NCI-H2107 treated with DMSO at 0.1 percent for 48 hours (cell line): ENCODE measurements around the gene TM9SF2.

Experiments
- DNase-seq: peaks from one replicate; lab custom pipeline; 2025; ENCODE audit not compliant: unreplicated experiment; lab: John Stamatoyannopoulos, UW

The TM9SF2 gene

DNA sequence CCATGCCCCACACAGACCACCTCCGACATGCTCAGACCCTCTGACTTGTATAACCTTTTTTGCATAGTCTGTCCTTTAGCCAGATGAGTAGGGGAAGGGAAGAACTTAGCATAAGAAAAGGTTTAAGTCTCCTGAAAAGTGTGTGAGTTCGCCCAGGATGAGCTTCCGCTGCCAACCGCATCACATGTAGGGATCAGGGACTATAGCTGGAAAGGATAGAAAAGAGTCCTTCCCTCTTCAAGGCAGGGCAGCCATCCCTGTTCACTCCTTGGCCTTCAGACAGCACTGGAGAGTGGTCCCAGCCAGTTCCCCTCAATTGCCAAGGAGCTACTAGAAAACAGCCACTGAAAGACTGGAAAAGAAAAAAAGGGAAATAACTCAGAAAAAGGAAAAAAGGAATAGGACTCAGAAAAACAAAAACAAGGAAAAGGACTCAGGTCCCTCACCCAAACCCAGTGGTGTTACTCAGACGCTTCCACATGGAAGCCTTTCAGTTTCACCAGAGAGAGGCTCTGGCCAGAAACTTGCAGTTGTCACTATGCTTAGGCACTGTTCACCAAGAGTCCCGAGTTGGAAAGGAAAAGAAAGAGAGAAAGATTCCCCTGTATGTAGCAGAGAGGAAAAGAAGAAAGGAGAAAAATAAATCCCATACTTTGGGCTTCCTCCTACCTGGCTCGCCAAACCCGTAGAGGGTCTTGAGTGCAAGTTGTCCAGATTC lies 5.6 kb upstream of the TM9SF2 start:
- no peak for DNase-seq

DNA sequence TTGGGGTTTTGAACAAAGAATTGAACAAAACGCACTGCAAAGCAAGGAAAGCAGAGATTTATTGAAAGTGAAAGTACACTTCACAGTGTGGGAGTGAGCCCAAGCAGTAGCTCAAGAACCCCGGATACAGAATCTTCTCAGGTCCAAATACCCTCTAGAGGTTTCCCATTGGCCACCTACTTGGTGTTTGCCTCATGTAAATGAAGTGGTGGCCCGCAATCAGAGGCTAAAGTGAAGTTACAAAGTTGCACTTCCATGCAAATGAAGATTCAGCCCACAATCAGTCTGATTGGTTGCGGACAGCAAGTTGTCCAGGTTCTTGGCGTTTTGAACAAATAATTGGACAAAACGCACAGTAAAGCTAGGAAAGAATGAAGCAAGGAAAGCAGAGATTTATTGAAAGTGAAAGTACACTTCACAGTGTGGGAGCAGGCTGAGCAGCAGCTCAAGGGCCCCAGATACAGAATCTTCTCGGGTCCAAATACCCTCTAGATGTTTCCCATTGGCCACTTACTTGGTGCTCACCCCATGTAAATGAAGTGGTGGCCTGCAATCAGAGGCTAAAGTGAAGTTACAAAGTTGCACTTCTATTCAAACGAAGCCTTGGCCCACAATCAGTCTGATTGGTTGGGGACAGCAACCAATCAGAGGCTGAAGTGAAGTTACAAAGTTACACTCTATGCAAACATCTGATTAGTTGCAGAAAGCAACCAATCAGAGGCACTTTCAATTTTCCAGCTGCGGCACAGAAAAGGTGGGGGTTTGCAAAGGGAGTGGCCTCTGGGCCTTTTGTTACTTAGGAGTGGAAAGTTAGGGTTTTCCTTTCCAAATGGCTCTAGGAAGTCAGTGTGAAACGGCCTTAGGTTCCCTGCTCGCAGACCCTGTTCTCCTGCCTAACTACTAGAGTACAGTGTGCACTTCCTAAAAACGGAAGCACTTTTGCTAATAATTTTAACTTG lies 4.8 kb upstream of the TM9SF2 start:
- no peak for DNase-seq

DNA sequence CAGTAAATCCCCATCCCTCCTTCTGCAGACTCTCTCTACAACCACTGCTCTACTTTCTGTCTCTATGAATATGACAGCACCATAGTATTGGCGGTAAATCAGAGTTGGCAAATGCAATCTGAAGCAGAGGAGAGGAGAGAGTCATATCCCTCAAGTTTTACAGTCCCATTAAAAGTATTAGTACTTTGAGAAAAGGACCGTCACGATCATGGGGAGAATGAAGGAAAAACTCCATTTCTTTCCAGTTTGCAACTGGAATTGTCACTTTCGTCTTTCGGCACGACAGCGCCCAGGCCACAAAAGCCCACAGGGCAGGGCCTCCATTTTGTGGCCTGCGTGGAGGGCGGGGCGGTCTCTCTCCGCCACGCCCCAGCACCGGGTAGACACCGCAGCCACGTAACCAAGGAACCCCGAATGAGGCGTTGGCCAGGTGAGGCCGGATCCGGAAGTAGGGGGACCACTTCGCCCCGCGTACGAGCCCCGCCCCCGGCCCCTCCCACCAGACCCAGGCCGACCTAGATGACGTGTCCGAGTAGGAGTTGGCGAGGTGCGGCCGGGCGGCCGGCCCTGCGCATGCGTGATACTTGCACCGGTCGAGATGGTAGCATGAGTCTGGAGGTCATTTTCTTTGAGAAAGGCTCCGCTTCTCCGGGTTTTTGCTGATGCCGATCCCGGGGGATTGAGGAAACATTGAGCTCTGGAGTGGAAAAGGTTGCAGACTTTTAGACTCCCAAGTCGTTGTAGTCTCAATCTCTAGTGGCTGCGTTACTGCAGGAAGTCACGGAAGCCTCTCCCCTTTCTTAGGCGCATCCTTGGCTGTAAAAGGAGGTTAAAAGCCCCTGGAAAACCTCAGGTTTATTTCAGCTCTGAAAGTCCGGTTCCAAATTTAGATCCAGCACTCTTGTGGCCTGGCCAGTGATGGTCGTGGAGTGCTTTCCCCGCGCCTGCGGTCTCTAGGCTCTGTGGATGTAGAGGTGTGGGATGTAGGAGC lies 2.8 kb upstream of the TM9SF2 start:
- peak; percentile 98 for DNase-seq

DNA sequence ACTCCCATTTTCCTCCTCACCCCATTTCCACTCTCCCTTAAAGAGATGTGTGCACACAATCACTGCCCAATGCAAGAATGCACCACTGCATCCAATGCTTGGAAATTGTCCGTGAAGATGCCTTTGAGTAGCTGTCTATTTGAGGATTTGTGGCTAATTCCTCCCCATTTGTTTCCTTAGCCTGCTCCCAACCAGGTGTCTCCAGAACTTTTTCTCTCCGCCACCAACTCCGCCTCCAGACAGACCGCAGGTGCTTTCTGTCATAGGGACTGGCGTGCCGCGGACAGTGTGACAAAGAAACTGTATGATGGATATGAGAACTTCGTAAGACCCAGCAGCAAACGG lies 461 bp upstream of the TM9SF2 start:
- DNase-seq: no peak

DNA sequence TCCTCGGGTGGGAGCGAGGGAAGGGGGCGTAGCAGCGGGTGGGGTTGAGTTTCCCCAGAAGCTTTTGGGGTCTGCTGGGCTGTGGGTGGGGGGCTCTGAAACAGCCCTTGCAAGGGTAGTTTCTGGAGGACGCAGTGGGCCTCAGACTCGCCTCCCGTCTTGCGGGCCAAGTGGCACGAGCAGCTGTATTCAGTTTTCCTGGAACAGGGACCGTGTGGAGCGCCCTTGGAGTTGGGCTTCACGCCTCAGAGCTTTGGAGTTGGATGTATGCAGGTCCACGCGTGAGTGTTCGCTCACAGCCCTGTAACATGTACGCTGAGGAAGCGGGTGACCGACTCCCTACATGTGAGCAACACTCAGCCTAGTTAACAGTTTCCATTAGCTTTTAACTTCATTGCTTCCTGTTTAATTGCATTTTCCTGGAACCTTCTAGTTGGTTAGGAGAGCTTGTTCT lies 603 bp downstream of the TM9SF2 start:
- no peak for DNase-seq

DNA sequence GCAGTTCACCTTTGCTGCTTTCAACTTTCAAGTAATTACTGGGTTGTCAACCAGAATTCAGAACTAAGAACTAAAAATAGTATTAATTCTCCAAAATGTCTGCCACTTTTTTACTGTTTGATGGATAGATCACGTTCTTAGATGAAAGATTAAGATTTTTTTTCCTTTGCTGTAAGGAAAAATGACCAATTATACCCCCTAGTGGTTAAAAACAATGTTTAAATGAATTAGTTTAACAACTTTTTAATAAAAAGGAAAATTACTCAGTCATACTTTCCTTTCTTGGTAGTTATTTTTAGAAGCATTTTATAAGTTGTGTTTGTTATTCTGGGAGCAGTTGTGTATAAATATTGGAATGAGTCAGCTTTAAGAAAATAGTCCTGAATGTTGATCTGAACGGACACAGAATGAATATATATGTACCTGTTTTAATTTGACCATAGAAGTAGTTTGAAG lies 4.6 kb downstream of the TM9SF2 start:
- no peak for DNase-seq

DNA sequence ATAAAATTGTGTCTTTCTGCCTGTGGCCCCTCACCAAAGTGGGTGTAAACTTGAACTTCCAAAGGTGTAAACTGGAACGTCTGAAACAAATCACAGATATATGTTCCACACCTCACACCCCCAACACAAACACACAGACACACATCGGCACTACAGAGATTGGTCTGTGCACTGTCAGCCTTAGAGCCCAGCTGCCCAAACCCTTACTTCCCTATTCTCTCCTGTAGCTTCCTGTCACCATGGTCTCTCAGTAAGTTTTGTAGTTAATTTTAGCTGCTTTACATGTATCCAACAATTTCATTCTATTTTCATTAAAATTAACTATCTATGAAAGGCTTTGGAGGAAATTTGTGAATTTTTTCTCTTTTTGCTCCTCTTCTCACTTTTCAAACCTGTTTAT lies 5.4 kb downstream of the TM9SF2 start:
- DNase-seq: no peak

DNA sequence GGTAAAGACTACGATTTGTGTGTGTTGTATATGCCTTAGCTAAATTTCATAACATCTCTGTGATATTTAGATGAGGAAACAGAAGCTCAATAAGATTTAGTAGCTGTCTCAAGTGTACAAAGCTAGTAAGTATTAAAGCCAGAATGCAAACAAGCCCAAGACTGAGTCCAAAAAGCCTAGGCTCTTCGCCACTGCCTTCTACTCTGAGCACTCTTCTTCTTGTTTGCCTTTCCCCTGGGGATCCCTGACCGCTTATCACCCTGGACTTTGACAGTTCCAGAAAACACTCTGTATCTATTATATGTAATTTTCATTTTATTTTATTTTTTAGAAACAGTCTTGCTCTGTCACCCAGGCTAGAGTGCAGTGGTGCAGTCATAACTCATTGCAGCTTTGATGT lies 5.8 kb downstream of the TM9SF2 start:
- DNase-seq: no peak

DNA sequence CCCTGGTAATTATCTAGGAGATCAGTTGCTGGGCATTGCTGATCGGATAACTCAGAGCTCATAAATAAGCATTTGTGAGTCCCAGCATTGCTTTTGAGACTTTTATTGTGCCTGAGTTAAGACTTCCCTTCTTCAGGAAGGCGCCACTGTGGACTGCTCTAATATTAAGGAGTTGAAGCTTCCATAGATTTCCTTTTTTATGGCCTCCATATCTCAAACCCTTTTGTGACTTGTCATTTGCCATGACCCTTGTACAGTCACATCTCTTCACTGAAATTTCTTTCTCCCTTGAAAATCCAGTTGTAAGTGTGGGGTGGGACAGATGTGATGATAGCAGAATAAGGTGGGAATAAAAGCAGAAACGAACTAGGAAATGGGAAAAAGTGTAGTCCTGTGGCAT lies 6.3 kb downstream of the TM9SF2 start:
- DNase-seq: no peak

DNA sequence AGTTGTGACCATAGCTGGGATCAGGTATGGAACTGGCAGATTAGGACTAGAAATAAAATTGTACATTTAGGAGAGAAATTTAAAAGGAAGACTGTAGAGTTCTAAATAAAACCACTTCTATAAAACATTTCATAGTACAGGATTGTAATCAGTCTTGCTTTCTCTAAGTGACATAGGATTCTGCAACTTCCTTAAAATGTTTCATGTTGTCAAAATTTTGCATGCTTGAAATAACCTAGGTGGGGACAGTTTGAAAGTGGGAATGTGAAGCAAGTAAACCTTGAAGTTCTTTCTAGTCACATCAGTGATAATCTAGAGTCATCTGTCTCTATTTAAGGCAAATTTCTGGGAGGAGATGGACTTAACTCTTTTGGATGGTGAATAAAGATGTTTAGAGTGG lies 6.7 kb downstream of the TM9SF2 start:
- no peak for DNase-seq

DNA sequence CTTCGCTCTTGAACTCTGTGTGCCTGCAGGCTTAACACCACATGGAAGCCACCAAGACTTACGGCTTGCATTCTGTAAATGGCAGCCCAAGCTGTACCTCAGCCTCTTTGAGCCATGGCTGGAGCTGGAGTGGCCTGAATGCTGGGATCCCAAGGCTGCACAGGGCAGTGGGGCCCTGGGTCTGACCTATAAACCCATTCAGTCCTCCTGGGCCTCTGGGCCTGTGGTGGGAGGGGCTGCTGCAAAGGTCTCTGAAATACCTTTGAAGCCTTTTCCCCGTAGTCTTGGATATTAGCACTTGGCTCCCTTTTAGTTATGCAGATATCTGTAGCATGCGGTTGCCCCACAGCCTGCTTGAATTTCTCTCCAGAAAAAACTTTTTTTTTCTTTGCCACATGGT lies 8.2 kb downstream of the TM9SF2 start:
- no peak for DNase-seq

DNA sequence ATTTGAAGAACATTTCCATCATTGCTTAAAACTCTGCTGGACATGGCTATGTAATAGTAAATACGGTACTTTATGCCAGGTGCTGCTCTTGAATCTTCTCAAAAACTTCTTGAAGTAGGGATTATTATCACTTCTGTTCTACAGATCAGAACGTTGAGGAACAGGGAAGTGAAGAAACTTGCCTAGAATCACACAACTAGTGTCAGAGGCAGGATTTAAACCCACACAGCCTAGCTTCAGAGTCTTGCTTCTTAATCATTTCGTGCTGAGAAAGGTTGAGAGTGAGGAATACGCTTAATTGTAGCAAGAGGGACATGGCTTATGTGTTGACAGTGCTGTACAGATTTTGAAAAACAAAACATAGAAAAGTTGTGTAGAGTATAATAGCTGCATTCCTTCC lies 13.5 kb downstream of the TM9SF2 start:
- no peak for DNase-seq

DNA sequence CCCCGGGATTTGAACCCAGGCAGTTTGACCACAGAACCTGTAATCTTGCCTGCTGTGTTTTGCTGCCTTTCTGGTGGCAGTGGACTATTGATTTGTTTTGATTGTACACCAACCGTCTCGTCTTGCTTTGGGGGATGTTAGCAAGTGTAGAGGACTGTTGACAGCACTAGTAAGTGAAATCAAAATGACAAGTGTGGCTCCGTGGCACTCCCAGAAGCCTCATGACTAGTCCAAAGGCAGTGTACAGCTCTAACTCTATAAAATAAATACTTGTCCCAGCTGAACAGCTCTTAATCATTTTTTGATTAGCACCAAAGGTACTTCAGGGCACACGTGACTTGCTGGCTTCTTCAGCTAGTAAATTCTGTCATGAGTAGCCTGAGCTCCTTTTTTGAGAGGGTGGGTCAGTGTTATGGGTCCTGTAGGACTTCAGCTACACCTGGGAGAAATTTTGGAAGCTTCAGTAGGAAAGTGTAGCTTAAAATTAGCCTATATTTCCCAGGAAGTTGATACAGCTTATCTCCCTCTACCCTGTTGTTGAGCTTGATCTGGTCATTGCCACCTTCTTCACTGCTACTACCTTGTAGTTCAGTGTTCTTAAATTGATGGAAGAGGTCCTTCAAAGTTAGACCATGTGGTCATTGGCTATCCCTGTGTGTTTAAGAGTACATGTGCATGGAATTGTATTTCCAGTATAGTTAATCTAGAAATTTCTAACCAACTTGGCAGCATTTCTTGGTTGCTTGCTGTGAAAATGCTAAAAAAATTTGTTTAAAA lies 15.1 kb downstream of the TM9SF2 start:
- DNase-seq: no peak

DNA sequence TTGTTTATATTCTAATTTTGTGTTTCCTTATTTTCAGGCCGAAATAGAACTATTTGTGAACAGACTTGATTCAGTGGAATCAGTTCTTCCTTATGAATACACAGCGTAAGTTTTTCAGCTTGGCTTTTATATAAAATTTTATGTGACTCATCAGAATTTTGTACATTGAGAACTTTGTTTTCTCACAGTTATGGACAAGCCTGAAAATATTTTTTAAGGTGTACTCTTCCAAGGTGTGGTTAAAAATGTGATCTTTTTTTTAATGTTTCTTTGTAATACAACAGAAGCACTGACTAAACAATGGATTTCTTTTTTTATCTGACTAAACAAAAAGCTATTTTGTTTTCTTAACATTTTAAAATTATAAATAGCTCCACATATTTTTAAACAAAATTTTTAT lies 16.3 kb downstream of the TM9SF2 start:
- no peak for DNase-seq

DNA sequence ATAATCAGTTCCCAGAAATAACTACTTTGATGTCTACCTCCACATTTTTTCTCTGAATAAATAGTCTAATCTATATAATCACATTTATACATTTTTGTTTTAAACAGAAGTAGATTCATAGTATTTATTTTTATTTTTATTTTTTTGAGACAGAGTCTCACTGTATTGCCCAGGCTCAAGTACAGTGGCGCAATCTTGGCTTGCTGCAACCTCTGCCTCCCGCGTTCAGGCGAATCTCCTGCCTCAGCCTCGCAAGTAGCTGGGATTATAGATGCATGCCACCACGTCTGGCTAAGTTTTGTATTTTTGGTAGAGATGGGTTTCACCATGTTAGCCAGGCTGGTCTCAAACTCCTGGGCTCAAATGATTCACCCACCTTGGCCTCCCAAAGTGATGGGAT lies 16.7 kb downstream of the TM9SF2 start:
- no peak for DNase-seq

DNA sequence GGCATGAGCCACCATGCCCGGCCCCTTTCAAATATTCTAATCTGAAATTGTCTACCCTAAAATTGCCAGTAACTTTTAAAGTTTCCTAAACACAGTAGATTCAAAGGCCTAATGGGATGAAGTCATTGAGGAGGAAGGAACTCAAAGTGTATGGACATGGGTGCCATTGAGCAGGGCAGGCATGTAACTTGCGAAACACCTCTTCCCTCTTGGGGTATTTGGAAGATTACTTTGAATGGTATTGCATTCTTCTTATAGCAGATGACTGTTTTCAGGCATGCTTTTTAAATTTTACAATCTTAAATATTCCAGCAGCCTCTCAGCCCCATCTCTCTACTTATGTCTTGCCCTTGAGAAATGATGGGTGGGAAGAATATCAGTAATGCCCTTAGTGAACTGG lies 21.0 kb downstream of the TM9SF2 start:
- DNase-seq: no peak

DNA sequence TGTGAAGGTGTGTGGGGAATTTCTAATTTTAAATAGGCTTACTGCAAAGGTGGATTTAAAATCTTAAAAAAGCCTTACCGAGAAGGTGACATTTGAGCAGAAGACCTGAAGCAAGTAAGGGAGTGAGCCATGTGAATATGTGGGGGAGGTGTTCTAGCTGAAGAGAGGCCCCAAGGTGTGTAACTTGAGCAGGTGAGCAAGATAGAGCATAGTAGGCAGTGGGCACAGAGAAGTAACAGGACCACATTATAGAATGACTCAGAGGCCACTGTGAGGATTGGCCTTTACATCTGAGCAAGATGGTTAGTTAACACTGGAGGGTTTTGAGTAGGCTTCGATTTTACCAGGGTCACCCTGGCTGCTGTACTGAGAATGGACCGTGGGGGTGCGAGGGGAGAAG lies 22.6 kb downstream of the TM9SF2 start:
- DNase-seq: no peak

DNA sequence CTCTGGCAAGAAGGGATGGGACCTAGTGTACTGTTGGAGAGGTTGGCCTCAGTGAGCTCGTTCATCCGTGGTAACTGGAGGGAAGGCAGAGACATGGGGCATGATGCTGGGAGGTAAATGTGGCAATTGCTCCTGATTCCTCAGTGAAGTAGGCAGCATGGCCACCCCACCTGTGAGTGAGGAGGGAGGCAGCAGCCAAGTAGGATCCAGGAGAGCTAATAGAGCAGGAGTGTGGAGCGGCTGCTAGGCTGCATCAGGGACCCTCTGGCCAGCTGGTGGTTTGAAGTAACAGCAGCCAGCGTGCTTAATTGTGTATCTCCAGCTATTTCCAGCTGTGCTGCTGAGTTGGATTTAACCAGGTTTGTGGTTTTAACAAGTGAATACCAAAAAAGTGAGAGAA lies 24.7 kb downstream of the TM9SF2 start:
- DNase-seq: no peak

DNA sequence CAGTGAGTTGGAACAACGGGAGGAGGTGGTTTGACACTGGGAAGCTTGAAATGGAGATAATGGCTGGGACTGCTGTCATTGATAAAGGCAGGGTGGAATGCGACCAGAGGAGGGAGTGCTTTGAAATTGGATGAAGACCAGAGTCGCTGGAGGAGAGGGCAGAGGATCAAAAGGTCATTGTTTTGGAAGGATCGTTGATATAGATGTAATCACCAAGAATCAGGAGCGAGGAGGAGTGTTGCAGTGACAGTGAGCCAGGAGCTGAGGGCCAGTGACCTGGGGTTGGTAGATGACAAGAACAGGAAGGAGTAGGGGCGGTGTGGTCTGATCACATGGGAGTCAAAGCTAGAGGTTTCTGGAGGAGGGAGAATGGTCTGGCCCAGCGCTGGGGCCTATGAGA lies 25.3 kb downstream of the TM9SF2 start:
- DNase-seq: no peak

DNA sequence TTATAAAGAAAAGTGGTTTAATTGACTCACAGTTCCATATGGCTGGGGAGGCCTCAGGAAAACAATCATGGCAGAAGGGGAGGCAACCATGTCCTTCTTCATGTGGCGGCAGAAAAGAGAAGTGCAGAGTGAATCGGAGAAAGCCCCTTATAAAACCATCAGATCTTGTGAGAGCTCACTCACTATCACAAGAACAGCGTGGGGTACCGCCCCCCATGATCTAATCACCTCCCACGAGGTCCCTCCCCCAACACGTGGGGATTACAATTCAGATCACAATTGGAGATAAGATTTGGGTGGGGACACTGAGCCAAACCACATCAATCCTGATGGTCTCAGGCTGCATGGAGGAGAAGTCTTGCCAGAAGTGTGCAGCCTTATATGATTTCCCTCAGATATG lies 26.0 kb downstream of the TM9SF2 start:
- DNase-seq: no peak
